ENCODE measurements around the gene CMTM8. TPM values are rescaled to one million over a fixed set of nuclear protein-coding genes. Genes with fewer than 3 reads are reported as not detected.

Gene CMTM8
- total RNA-seq, 1 experiment from 2014 or later: 9.0 TPM

- Mint-ChIP-seq H3K9me3 (no peaks in the 10 kb centered on the region), H3K4me3 (peak within 1 kb of the TSS; percentile 93), H3K36me3 (no peaks in the 10 kb centered on the region), H3K27me3 (ENCODE audit: low read depth) (peaks cover 20% of the 10 kb centered on the region), H3K4me1 (peaks cover 19% of the 10 kb centered on the region), H3K27ac (peak within 1 kb of the TSS; percentile 77)
- POLR2A ChIA-PET: interaction anchor here (1.0 kb wide), 1 partner anchor 9 kb away, joined by 4 read pairs; no protein-coding TSS in a partner anchor
- ATAC-seq: peak; percentile 81
- CTCF ChIA-PET: interaction anchor here (1.0 to 1.8 kb wide), 6 partner anchors 17 to 153 kb away, joined by 3 to 9 read pairs (median 5); partner anchors contain the start of gene CMTM8
- peak; percentile 72 for DNase-seq (ENCODE audit: low spot score)
- TF ChIP-seq FOXP1 (CRISPR knock-in tag; IDR thresholded peaks at IDR 0.05; ENCODE audit: borderline replicate concordance) (peak; percentile 58; the same call in 1 of the 2 replicates), ELF4 (CRISPR knock-in tag; IDR thresholded peaks at IDR 0.05; ENCODE audit: low read depth) (0 out of 2 replicates have a peak, but pooled peaks have one; percentile 61), AFF4 (CRISPR knock-in tag; IDR thresholded peaks at IDR 0.05; ENCODE audit: borderline replicate concordance) (0 out of 2 replicates have a peak, but pooled peaks have one; percentile 48), ZNF219 (CRISPR knock-in tag; IDR thresholded peaks at IDR 0.05; ENCODE audit: borderline replicate concordance) (0 out of 2 replicates have a peak, but pooled peaks have one; percentile 18), ATF3 (CRISPR knock-in tag; conservative IDR thresholded peaks at IDR 0.05) (no peak), FOXP4 (CRISPR knock-in tag; IDR thresholded peaks at IDR 0.05) (peak; percentile 72; the same call in 1 of the 2 replicates), IRF1 (CRISPR knock-in tag; IDR thresholded peaks at IDR 0.05) (no peak; the same call in 1 of the 2 replicates), USF2 (CRISPR knock-in tag; IDR thresholded peaks at IDR 0.05) (peak; percentile 70), GABPB1 (CRISPR knock-in tag; IDR thresholded peaks at IDR 0.05) (no peak), TEAD4 (CRISPR knock-in tag; IDR thresholded peaks at IDR 0.05) (no peak), HMGXB4 (CRISPR knock-in tag; IDR thresholded peaks at IDR 0.05) (peak; percentile 81), NR2C2 (CRISPR knock-in tag; IDR thresholded peaks at IDR 0.05) (no peak; the same call in 1 of the 2 replicates), PRRX2 (CRISPR knock-in tag; IDR thresholded peaks at IDR 0.05) (no peak), ZBTB21 (CRISPR knock-in tag; IDR thresholded peaks at IDR 0.05; ENCODE audit: borderline replicate concordance) (no peak; the same call in 1 of the 2 replicates), SMAD4 (CRISPR knock-in tag; IDR thresholded peaks at IDR 0.05) (no peak), ARID4B (CRISPR knock-in tag; IDR thresholded peaks at IDR 0.05; ENCODE audit: borderline replicate concordance) (0 out of 2 replicates have a peak, but pooled peaks have one; percentile 21), ESRRA (CRISPR knock-in tag; IDR thresholded peaks at IDR 0.05; ENCODE audit: borderline replicate concordance) (0 out of 2 replicates have a peak, but pooled peaks have one; percentile 31), CBFB (CRISPR knock-in tag; IDR thresholded peaks at IDR 0.05; ENCODE audit: low read depth) (no peak), TP53 (CRISPR knock-in tag; IDR thresholded peaks at IDR 0.05) (peak; percentile 9; the same call in 1 of the 2 replicates), KAT7 (CRISPR knock-in tag; IDR thresholded peaks at IDR 0.05; ENCODE audit: borderline replicate concordance) (0 out of 2 replicates have a peak, but pooled peaks have one; percentile 47), RELA (CRISPR knock-in tag; IDR thresholded peaks at IDR 0.05; ENCODE audit: borderline replicate concordance) (0 out of 2 replicates have a peak, but pooled peaks have one; percentile 22)
These were observed 153.4 kb downstream of the CMTM8 start, which contains the start of gene CMTM7 for GRCh38 chr3:32391643-32392535. TSS of gene CMTM7 (plus strand) at chr3:32391853. CDS start at chr3:32391907, 54 bp downstream.
